Muscle of leg (tissue), 11 donors: Measurements from ENCODE around the gene GJB1. TPM values are rescaled to one million over a fixed set of nuclear protein-coding genes. Genes with fewer than 3 reads are reported as not detected.
"Not testable (repeated sequence)": the region's sequence is repeated elsewhere in the genome, so short reads cannot be mapped to it uniquely, and the experiment has no call there.

Source experiments
- DNase-seq: peaks from one replicate; pipeline ENCODE4 v3.0.0; 2013
- H3K27ac ChIP-seq: one replicate; pipeline ENCODE4 v1.5.1; 2013; ENCODE audit warnings: mild to moderate bottlenecking, low read length, control low read depth
- H3K27me3 ChIP-seq: one replicate; pipeline ENCODE4 v1.6.1; 2013; ENCODE audit warnings: low read length; ENCODE audit not compliant: control insufficient read depth, insufficient read depth
- H3K36me3 ChIP-seq: one replicate; pipeline ENCODE4 v1.6.1; 2013; ENCODE audit warnings: low read length; ENCODE audit not compliant: control insufficient read depth, insufficient read depth
- H3K4me1 ChIP-seq: one replicate; pipeline ENCODE4 v1.6.1; 2013; ENCODE audit warnings: low read length; ENCODE audit not compliant: control insufficient read depth, insufficient read depth
- H3K4me3 ChIP-seq: one replicate; pipeline ENCODE4 v1.5.1; 2013; ENCODE audit warnings: low read length, control low read depth
- H3K9me3 ChIP-seq: replicated peaks from 2 replicates; pipeline ENCODE4 v1.6.1; 2013; ENCODE audit warnings: low read depth, low read length; ENCODE audit not compliant: control insufficient read depth
- WGBS: methylation state at CpG from one replicate; pipeline ENCODE4 v1.1.5; 2013; ENCODE audit warnings: missing lambda C conversion rate; ENCODE audit not compliant: insufficient coverage; 5-methylcytosine and 5-hydroxymethylcytosine counted together
- polyA plus RNA-seq, 8 donors: library from polyadenylated mRNA; unstranded; fragments of 120-200 nt; gene quantifications; one replicate each; pipeline versions ENCODE4 v1.2.1 to v1.2.3, GENCODE V29; 2013; ENCODE audit warnings: inconsistent platforms in 1 of 8, low replicate concordance in 1 of 8; ENCODE audit not compliant: insufficient read length in 8 of 8, insufficient read depth in 1 of 8
- total RNA-seq: library from RNA; stranded (reverse); fragments of 120-200 nt; gene quantifications from one replicate; pipeline ENCODE4 v1.2.4, GENCODE V29; 2013

The GJB1 gene
- total and polyA plus RNA-seq, 9 donors: 0.04 to 2.2 (median 0.34) TPM; not detected in 3

DNA sequence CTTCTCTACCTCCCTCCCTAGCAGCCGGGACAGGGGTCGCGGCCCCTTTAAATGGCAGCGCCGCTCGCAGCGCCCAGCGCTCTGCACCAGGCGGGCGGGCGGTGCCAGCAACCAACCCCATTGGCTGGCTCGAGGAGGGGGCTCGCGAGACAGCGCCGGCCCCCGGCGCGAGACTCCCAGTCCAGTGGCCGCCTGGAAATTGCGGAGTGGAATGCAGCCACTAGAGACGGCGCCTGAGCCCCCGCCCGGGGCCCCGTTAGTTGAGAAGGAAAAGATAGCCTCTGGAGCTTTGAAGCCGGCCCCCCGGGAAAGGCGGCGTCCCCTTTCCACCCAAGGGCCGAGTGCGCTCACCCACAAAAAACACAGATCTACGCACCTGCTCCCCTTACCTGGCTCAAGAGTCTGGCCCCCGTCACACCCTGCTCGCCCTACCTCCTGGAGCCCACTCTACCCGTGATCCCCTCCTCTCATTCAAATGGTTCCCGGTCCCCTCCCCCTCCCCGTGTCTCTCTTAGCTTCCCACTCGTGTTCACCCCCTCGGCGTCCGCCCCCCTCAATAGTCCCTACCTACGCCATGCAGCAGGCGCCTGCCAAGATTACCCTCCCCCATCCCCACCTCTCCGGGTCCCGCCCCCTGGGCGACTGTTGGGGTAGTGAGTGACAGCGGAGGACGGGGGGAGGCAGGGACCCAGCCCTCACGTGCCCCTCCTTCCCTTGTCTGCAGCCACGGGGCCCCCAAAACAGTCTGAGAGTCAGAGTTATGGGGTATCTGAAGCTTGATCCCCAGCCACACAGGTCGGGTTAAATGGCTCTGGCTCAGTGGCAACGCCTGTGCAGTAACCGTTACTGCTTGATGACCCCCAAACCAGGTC lies 31.3 kb downstream of the GJB1 start, which contains the start of gene ZMYM3:
Gene ZMYM3, minus strand, starts transcription at position 49 of the 872 bp plus-strand sequence. CDS start 885 bp downstream, outside the sequence.
- 41% methylated on average over 31 of the region's 54 CpGs for WGBS
- Histone ChIP-seq H3K27me3 (no peaks in the 10 kb centered on the region), H3K9me3 (no peaks in the 10 kb centered on the region), H3K27ac (peak within 1 kb of the TSS; percentile 94), H3K4me1 (peaks cover 14% of the 10 kb centered on the region), H3K4me3 (peak within 1 kb of the TSS; percentile 85), H3K36me3 (peaks cover 15% of the 10 kb centered on the region)
- peak; percentile 95 for DNase-seq

DNA sequence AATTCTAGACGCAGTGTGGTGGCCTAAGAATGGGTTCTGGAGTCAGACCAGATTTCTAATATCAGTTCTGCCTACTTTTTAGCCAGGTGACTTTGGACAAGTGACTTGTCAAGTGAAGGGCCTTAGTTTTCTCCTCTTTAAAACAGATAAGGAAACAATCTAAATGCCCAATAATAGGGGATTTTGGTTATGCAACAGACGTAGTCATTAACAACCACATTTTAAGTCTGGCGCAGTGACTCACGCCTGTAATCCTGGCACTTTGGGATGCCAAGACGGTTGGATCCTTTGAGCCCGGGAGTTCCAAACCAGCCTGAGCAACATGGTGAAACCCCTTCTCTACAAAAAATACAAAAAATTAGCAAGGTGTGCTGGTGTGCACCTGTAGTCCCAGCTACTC lies 33.0 kb downstream of the GJB1 start:
- DNase-seq: no peak
- no peak overlapping the region for H3K4me3 ChIP-seq
- peaks cover 14% of the 10 kb centered on the region for H3K4me1 ChIP-seq
- no peak overlapping the region for H3K27ac ChIP-seq
- 74% methylated on average over 3 of the region's 6 CpGs for WGBS
- no peaks in the 10 kb centered on the region for H3K27me3 ChIP-seq
- H3K36me3 ChIP-seq: peaks cover under 1% of the 10 kb centered on the region
- no peaks in the 10 kb centered on the region for H3K9me3 ChIP-seq

DNA sequence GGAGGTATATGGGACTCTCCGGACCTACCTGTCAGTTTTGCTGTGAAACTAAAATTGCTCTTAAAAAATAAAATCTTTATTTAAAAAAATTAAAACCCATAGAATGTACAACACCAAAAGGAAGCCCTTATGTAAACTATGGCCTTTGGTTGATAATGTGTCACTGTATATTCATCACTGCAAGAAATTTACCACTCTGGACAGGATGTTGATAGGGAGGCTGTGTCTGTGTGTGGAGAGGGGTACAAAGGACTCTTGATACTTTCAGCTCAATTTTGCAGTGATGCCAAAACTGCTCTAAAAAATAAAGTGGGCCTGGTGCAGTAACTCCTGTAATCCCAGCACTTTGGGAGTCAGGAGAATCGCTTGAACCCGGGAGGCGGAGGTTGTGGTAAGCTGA lies 33.8 kb downstream of the GJB1 start:
- H3K36me3 ChIP-seq: no peaks in the 10 kb centered on the region
- 100% methylated on average over 1 of the region's 4 CpGs for WGBS
- no peak overlapping the region for H3K4me3 ChIP-seq
- peaks cover 13% of the 10 kb centered on the region for H3K4me1 ChIP-seq
- DNase-seq: no peak
- H3K9me3 ChIP-seq: no peaks in the 10 kb centered on the region
- no peak overlapping the region for H3K27ac ChIP-seq
- H3K27me3 ChIP-seq: no peaks in the 10 kb centered on the region

DNA sequence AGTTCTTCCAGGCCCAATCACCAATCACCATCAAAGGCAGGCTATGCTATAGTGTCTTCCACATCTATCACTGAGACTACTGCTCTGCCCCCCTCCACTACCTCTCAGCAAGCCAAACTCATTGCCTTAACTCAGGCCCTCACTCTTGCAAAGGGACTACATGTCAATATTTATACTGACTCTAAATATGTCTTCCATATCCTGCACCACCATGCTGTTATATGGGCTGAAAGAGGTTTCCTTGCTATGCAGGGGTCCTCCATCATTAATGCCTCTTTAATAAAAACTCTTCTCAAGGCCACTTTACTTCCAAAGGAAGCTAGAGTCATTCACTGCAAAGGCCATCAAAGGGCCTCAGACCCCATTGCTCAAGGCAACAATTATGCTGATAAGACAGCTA lies 45.6 kb downstream of the GJB1 start:
- H3K36me3 ChIP-seq, H3K9me3 ChIP-seq, H3K27me3 ChIP-seq, H3K4me3 ChIP-seq, H3K4me1 ChIP-seq, DNase-seq, H3K27ac ChIP-seq: not testable (repeated sequence)

DNA sequence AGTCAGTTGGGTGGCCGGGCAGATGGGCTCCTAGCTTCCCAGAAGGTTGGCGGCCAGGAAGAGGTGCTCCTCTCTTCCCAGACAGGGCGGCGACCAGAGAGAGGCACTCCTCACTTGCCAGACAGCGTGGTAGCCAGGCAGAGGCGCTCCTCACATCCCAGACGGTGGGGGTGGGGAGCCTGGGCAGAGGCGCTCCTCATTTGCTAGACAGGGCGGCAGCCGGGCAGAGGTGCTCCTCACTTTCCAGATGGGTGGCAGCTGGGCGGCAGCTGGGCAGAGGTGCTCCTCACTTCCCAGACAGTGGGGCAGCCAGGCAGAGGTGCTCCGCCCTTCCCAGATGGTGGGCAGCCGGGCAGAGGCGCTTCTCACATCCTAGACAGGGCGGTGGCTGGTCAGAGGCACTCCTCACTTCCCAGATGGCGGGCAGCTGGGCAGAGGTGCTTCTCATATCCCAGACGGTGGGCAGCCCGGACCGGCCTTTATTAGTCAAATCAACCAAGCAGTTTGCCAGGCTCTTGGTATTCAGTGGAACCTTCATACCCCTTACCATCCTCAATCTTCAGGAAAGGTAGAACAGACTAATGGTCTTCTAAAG lies 46.9 kb downstream of the GJB1 start:
- no peaks in the 10 kb centered on the region for H3K4me1 ChIP-seq
- H3K9me3 ChIP-seq: no peaks in the 10 kb centered on the region
- DNase-seq: no peak
- H3K27ac ChIP-seq: no peak overlapping the region
- no peaks in the 10 kb centered on the region for H3K36me3 ChIP-seq
- no peaks in the 10 kb centered on the region for H3K27me3 ChIP-seq
- no peak overlapping the region for H3K4me3 ChIP-seq
- WGBS: 82% methylated on average over 19 of the region's 19 CpGs

DNA sequence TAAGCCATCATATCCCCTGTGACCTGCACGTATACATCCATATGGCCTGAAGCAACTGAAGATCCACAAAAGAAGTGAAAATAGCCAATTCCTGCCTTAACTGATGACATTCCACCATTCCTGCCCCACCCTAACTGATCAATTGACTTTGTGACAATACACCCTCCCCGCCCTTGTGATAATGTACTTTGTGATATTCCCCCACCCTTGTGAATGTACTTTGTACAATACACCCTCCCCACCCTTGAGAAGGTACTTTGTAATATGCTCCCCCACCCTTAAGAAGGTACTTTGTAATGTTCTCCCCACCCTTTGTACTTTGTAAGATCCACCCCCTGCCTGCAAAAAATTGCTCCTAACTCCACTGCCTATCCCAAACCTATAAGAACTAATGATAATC lies 49.3 kb downstream of the GJB1 start:
- not testable (repeated sequence) for DNase-seq, H3K27me3 ChIP-seq, H3K27ac ChIP-seq, H3K4me1 ChIP-seq, H3K4me3 ChIP-seq, H3K36me3 ChIP-seq, H3K9me3 ChIP-seq
- 75% methylated on average over 1 of the region's 2 CpGs for WGBS

Other genes starting within 250 kb of the GJB1 start
- 43.3 TPM for gene SNX12, start 154.9 kb upstream of the GJB1 start, total RNA-seq
- 10 to 100 TPM; 43.7 to 60.8 (median 51.8) TPM for gene SNX12, start 154.9 kb upstream of the GJB1 start, polyA plus RNA-seq
- gene FOXO4, start 127.4 kb upstream of the GJB1 start, total RNA-seq: 18.8 TPM
- 10 to 100 TPM; 26.1 to 36.8 (median 33.3) TPM for gene FOXO4, start 127.4 kb upstream of the GJB1 start, polyA plus RNA-seq
- 1.4 TPM for gene CXorf65, start 116.5 kb upstream of the GJB1 start, total RNA-seq
- gene CXorf65, start 116.5 kb upstream of the GJB1 start, polyA plus RNA-seq: 1 to 10 TPM in 1 of 8 donors, under 1 TPM in 5, not detected in 2; 0.63 to 1.1 (median 0.76) TPM
- 0.98 TPM for gene IL2RG, start 111.6 kb upstream of the GJB1 start, total RNA-seq
- 1 to 10 TPM; 1.3 to 7.2 (median 2.2) TPM for gene IL2RG, start 111.6 kb upstream of the GJB1 start, polyA plus RNA-seq
- gene MED12, start 104.6 kb upstream of the GJB1 start, total RNA-seq: 22.5 TPM
- gene MED12, start 104.6 kb upstream of the GJB1 start, polyA plus RNA-seq: 10 to 100 TPM; 33.4 to 52.0 (median 45.6) TPM
- gene NLGN3, start 78.4 kb upstream of the GJB1 start, total RNA-seq: 1.9 TPM
- gene NLGN3, start 78.4 kb upstream of the GJB1 start, polyA plus RNA-seq: 1 to 10 TPM; 2.2 to 7.8 (median 3.8) TPM
- gene ZMYM3, start 30.9 kb downstream of the GJB1 start, total RNA-seq: 11.6 TPM
- 10 to 100 TPM; 17.5 to 25.7 (median 21.3) TPM for gene ZMYM3, start 30.9 kb downstream of the GJB1 start, polyA plus RNA-seq
- gene NONO, start 60.4 kb downstream of the GJB1 start, total RNA-seq: 285 TPM
- gene NONO, start 60.4 kb downstream of the GJB1 start, polyA plus RNA-seq: 100 to 1,000 TPM; 289 to 402 (median 376) TPM
- gene ITGB1BP2, start 78.5 kb downstream of the GJB1 start, total RNA-seq: 140 TPM
- 100 to 1,000 TPM in 7 of 8 donors, 10 to 100 TPM in 1; 89.9 to 152 (median 125) TPM for gene ITGB1BP2, start 78.5 kb downstream of the GJB1 start, polyA plus RNA-seq
- gene TAF1, start 143.1 kb downstream of the GJB1 start, total RNA-seq: 27.0 TPM
- 10 to 100 TPM; 19.1 to 32.9 (median 27.6) TPM for gene TAF1, start 143.1 kb downstream of the GJB1 start, polyA plus RNA-seq